T-cell (primary cell): ENCODE measurements around the gene CHST14. TPM values are rescaled to one million over a fixed set of nuclear protein-coding genes. Genes with fewer than 3 reads are reported as not detected.

ENCODE experiments used
- ATAC-seq, 4 experiments: fragments of 200-7000 bp in 3 of 4; fragments of 150-1000 bp in 1 of 4; cut with Tn5 transposase; replicated peaks in 1 of 4; 1 replicate in 3 of 4; 2 replicates in 1 of 4; pipeline ENCODE4 v1.10.0; 2021; ENCODE audit warnings: moderate library complexity in 3 of 4, mild to moderate bottlenecking in 2 of 4, moderate number of reproducible peaks in 1 of 4
- CTCF ChIA-PET, 2 donors: fragments of 300-600 bp; sonication (Branson Sonifier 250); formaldehyde crosslinking; loops; one replicate each; lab custom pipeline; 2022; ENCODE audit warnings: antibody characterized with exemption in 2 of 2; lab: Charles Lee
- POLR2A ChIA-PET, 2 donors: fragments of 300-600 bp; sonication (Branson Sonifier 250); formaldehyde crosslinking; loops; one replicate each; lab custom pipeline; 2022; ENCODE audit warnings: antibody characterized with exemption in 2 of 2; lab: Charles Lee
- DNase-seq, 35 experiments: peaks; one replicate each; pipeline versions ENCODE4 v3.0.0 to v3.0.0-alpha.2; 2013 to 2023
- H3K27ac ChIP-seq: one replicate; pipeline ENCODE4 v1.5.1; 2013; ENCODE audit warnings: low read length
- H3K27me3 ChIP-seq, 2 experiments: replicated peaks in 1 of 2; 1 replicate in 1 of 2; 2 replicates in 1 of 2; pipeline versions ENCODE4 v1.6.1 to v1.7.0; 2013; ENCODE audit warnings: low read length in 1 of 2, mixed read lengths in 1 of 2; ENCODE audit not compliant: control insufficient read depth in 2 of 2, insufficient read depth in 2 of 2; ENCODE audit errors: extremely low read depth in 1 of 2
- H3K36me3 ChIP-seq, 2 donors: 1 replicate in 1 of 2; 2 replicates in 1 of 2; pipeline versions ENCODE4 v1.6.1 to v1.7.0; 2013; ENCODE audit warnings: low read length in 1 of 2; ENCODE audit not compliant: control insufficient read depth in 2 of 2, insufficient read depth in 1 of 2; ENCODE audit errors: extremely low read depth in 1 of 2
- H3K4me1 ChIP-seq, 2 experiments: 1 replicate in 1 of 2; 2 replicates in 1 of 2; pipeline versions ENCODE4 v1.6.1 to v1.7.0; 2013; ENCODE audit warnings: low read length in 2 of 2, mixed read lengths in 1 of 2; ENCODE audit not compliant: insufficient read depth in 2 of 2, control insufficient read depth in 1 of 2; ENCODE audit errors: extremely low read depth in 1 of 2
- H3K4me3 ChIP-seq, 2 donors: 1 replicate in 1 of 2; 2 replicates in 1 of 2; pipeline versions ENCODE4 v1.5.1 to v1.7.0; 2013; ENCODE audit warnings: mild to moderate bottlenecking in 2 of 2, low read length in 1 of 2, moderate library complexity in 1 of 2; ENCODE audit not compliant: control insufficient read depth in 1 of 2; ENCODE audit errors: extremely low read depth in 1 of 2
- H3K9me3 ChIP-seq: 2 replicates; pipeline ENCODE4 v1.7.0; 2013
- H3K27ac Mint-ChIP-seq, 2 donors: one replicate each; pipeline ENCODE4 v1.8.0; 2020 to 2021; ENCODE audit warnings: mild to moderate bottlenecking in 2 of 2, mixed read lengths in 2 of 2
- H3K27me3 Mint-ChIP-seq, 2 donors: one replicate each; pipeline ENCODE4 v1.8.0; 2021 to 2022; ENCODE audit warnings: mixed read lengths in 2 of 2
- H3K36me3 Mint-ChIP-seq: one replicate; pipeline ENCODE4 v1.8.0; 2021; ENCODE audit warnings: mixed read lengths
- H3K4me1 Mint-ChIP-seq, 3 donors: one replicate each; pipeline ENCODE4 v1.8.0; 2020 to 2022; ENCODE audit warnings: mixed read lengths in 3 of 3, mild to moderate bottlenecking in 1 of 3
- H3K4me3 Mint-ChIP-seq, 3 donors: one replicate each; pipeline ENCODE4 v1.8.0; 2020 to 2022; ENCODE audit warnings: mild to moderate bottlenecking in 3 of 3, mixed read lengths in 3 of 3, moderate library complexity in 3 of 3
- H3K9me3 Mint-ChIP-seq, 3 donors: one replicate each; pipeline ENCODE4 v1.8.0; 2020 to 2022; ENCODE audit warnings: mixed read lengths in 3 of 3
- WGBS: methylation state at CpG from one replicate; pipeline ENCODE4 v1.1.5; 2013; ENCODE audit warnings: missing lambda C conversion rate; ENCODE audit not compliant: insufficient coverage; 5-methylcytosine and 5-hydroxymethylcytosine counted together
- total RNA-seq, 35 experiments: library from RNA in 6 of 35; stranded (reverse) in 6 of 35; fragments of 120-200 nt in 1 of 35; gene quantifications; one replicate each; pipeline versions ENCODE4 v1.2.1 to v1.2.4 and lab custom pipeline; 2013 to 2026

Gene CHST14
- total RNA-seq, 5 donors from 2014 or later (not counting 1 experiment from before 2014, with no cell fraction given), result 5.8 to 13.3 (median 9.9) TPM

DNA sequence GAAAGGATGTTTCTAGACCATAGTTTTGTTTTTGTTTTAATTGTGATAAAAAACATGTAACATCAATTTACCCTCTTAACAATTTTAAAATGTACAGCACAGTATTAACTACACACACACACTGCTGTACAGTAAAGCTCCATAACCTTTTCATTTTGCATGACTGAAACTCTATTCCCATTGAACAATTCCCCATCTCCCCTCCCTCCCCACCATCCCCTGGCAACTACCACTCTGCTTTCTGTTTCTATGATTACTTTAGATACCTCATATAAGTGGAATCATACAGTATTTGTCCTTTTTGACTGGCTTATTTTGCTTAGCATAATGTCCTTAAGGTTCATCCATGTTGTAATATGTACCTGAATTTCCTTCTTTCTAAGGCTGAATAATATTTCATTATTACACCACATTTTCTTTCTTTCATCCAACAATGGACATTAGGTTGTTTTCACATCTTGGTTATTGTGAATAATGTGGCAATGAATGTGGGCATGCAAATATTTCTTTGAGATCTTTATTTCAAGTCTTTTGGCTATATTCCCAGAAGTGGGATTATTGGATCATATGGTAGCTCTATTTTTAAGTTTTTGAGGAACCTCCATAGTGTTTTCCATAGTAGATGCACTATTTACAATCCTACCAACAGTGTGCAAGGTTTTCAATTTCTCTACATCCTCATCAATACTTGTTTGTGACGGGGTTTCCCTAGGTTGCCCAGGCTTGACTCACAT is 10.7 kb downstream of the CHST14 start:
- Histone ChIP-seq H3K27ac (no peak overlapping the region), H3K27me3 (peaks cover 0 to 11% of the 10 kb centered on the region in 2 experiments), H3K4me3 (no peak overlapping the region), H3K4me1 (no peaks in the 10 kb centered on the region), H3K36me3 (no peaks in the 10 kb centered on the region), H3K9me3 (no peaks in the 10 kb centered on the region)
- peaks cover 3 to 6% of the 10 kb centered on the region in 2 donors for H3K27me3 Mint-ChIP-seq
- H3K4me1 Mint-ChIP-seq, result no peaks in the 10 kb centered on the region
- no peak overlapping the region for H3K4me3 Mint-ChIP-seq
- ChIA-PET POLR2A (no interaction called here), CTCF (no interaction called here)
- H3K36me3 Mint-ChIP-seq, result no peaks in the 10 kb centered on the region
- ATAC-seq, result no peak
- no peaks in the 10 kb centered on the region for H3K9me3 Mint-ChIP-seq
- WGBS, result no CpG with 5 or more reads among the region's 1 CpG
- H3K27ac Mint-ChIP-seq, result no peak overlapping the region
- DNase-seq, result no peak

DNA sequence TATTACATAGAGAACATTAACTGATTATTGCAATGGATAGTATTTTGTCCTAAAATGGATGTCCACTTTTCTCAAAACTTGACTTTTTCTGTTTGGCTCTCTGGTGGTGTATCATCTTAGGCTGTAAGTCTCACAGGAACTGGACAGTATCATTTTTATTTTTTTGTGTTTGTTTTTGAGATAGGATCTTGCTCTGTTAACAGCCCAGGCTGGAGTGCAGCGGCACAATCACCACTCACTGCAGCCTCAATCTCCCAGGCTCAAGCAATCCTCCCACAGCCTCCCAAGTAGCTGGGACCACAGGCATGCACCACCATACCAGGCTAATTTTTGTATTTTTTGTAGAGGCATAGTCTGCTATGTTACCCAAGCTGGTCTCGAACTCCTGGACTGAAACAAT is 13.1 kb downstream of the CHST14 start:
- no peaks in the 10 kb centered on the region for H3K4me1 Mint-ChIP-seq
- no peaks in the 10 kb centered on the region for H3K9me3 Mint-ChIP-seq
- H3K36me3 ChIP-seq, result no peaks in the 10 kb centered on the region
- CTCF ChIA-PET, result no interaction called here
- no peak overlapping the region for H3K27ac ChIP-seq
- H3K9me3 ChIP-seq, result no peaks in the 10 kb centered on the region
- H3K4me1 ChIP-seq, result no peaks in the 10 kb centered on the region
- peaks cover 3 to 6% of the 10 kb centered on the region in 2 donors for H3K27me3 Mint-ChIP-seq
- no peaks in the 10 kb centered on the region for H3K36me3 Mint-ChIP-seq
- H3K4me3 Mint-ChIP-seq, result no peak overlapping the region
- POLR2A ChIA-PET, result interaction anchor here (0.7 kb wide), 2 partner anchors 24 to 38 kb away, joined by 4 to 6 read pairs; no protein-coding TSS in a partner anchor
- H3K27ac Mint-ChIP-seq, result no peak overlapping the region
- no peak overlapping the region for H3K4me3 ChIP-seq
- ATAC-seq (no peak), DNase-seq (no peak)
- H3K27me3 ChIP-seq, result peaks cover 0 to 26% of the 10 kb centered on the region in 2 experiments
- no CpG with 5 or more reads among the region's 2 CpGs for WGBS

DNA sequence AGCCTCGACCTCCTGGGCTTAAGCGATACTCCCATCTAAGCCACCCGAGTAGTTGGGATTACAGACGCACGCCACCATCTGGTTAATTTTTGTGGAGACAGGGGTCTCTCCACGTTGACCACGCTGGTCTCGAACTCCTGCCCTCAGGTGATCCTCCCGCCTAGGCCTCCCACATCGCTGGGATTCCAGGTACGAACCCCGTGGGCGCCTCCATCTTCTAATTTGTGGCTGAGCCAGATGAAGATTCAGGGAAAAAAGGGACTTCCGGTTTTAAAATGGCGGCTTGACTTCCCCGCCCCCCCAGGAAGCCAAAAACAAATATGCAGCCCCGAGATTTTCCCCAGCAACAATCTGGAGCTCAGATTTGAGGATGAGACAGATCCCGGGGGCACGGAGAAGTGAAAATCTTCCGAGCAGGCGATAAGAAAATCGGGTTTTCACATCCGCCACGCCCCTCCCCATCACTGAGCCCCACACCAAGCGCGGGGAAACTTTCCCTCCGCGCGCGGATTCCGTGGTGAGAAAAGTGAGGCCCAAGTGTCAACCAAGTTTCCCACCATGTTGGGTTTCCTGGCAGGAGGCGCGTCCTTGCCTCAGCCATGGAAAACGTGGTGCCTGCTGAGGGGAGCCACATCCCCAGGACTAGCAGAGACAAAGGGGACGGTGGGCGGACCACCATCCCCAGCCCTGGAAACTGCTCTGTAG is 15.4 kb downstream of the CHST14 start:
- H3K4me1 Mint-ChIP-seq, result no peaks in the 10 kb centered on the region
- no peak for ATAC-seq
- peak overlapping the region in 1 of 2 donors; percentile 52 for H3K27ac Mint-ChIP-seq
- peaks cover 0 to 31% of the 10 kb centered on the region in 2 experiments for H3K27me3 ChIP-seq
- no peaks in the 10 kb centered on the region for H3K9me3 ChIP-seq
- H3K4me1 ChIP-seq, result no peaks in the 10 kb centered on the region
- WGBS, result 84% methylated on average over 32 of the region's 36 CpGs
- H3K9me3 Mint-ChIP-seq, result no peaks in the 10 kb centered on the region
- H3K4me3 ChIP-seq, result no peak overlapping the region
- peak overlapping the region in 2 of 3 donors; percentile 49 to 65 for H3K4me3 Mint-ChIP-seq
- no peak overlapping the region for H3K27ac ChIP-seq
- peak in 1 of 35 experiments; percentile 20 for DNase-seq
- POLR2A ChIA-PET, result no interaction called here
- CTCF ChIA-PET, result interaction anchor here in 1 of 2 donors (0.6 kb wide), 1 partner anchor 1091 kb away, joined by 3 read pairs; no protein-coding TSS in a partner anchor
- H3K36me3 ChIP-seq, result no peaks in the 10 kb centered on the region
- H3K27me3 Mint-ChIP-seq, result peaks cover 0 to 6% of the 10 kb centered on the region in 2 donors
- H3K36me3 Mint-ChIP-seq, result no peaks in the 10 kb centered on the region

DNA sequence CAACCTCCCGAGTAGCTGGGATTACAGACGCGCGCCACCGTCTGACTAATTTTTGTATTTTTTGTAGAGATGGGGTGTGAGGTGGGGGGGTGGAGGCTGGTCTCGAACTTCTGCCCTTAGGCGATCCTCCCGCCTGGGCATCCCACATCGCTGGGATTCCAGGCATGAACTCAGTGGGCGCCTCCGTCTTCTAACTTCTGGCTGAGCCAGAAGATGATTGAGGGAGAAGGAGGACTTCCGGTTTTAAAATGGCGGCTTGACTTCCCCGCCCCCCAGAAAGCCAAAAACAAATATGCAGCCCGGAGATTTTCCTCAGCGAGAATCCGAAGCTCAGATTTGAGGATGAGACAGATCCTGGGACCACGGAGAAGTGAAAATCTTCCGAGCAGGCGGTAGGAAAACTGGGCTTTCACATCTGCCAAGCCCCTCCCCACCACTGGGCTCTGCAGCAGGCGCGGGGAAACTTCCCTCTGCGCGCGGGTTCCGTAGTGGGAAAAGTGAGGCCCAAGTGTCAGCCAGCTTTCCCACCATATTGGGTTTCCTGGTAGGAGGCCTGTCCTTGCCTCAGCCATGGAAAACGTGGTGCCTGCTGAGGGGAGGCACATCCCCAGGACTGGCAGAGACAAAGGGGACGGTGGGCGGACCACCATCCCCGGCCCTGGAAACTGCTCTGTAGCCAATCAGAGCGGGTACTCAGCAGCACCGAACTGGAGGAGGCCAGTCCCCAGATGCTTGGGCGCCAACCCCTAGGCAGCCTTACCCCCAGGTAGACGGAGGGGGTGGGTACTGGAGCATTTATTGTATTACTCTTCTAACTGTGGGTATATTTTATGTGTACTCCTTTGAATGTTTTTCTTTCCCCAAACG is 17.3 kb downstream of the CHST14 start:
- Mint-ChIP-seq H3K27me3 (peaks cover 0 to 6% of the 10 kb centered on the region in 2 donors), H3K27ac (no peak overlapping the region), H3K9me3 (no peaks in the 10 kb centered on the region), H3K36me3 (no peaks in the 10 kb centered on the region), H3K4me3 (no peak overlapping the region), H3K4me1 (peaks cover 1 to 4% (median 3%) of the 10 kb centered on the region in 3 donors)
- Histone ChIP-seq H3K27me3 (peaks cover 0 to 31% of the 10 kb centered on the region in 2 experiments), H3K4me1 (peaks cover 0 to under 1% of the 10 kb centered on the region in 2 experiments), H3K27ac (no peak overlapping the region), H3K9me3 (no peaks in the 10 kb centered on the region), H3K36me3 (no peaks in the 10 kb centered on the region), H3K4me3 (no peak overlapping the region)
- ChIA-PET POLR2A (no interaction called here), CTCF (interaction anchor here in 1 of 2 donors (0.7 kb wide), 1 partner anchor 18 kb away, joined by 5 read pairs; no protein-coding TSS in a partner anchor)
- no peak for ATAC-seq
- no peak for DNase-seq
- 92% methylated on average over 21 of the region's 35 CpGs for WGBS

DNA sequence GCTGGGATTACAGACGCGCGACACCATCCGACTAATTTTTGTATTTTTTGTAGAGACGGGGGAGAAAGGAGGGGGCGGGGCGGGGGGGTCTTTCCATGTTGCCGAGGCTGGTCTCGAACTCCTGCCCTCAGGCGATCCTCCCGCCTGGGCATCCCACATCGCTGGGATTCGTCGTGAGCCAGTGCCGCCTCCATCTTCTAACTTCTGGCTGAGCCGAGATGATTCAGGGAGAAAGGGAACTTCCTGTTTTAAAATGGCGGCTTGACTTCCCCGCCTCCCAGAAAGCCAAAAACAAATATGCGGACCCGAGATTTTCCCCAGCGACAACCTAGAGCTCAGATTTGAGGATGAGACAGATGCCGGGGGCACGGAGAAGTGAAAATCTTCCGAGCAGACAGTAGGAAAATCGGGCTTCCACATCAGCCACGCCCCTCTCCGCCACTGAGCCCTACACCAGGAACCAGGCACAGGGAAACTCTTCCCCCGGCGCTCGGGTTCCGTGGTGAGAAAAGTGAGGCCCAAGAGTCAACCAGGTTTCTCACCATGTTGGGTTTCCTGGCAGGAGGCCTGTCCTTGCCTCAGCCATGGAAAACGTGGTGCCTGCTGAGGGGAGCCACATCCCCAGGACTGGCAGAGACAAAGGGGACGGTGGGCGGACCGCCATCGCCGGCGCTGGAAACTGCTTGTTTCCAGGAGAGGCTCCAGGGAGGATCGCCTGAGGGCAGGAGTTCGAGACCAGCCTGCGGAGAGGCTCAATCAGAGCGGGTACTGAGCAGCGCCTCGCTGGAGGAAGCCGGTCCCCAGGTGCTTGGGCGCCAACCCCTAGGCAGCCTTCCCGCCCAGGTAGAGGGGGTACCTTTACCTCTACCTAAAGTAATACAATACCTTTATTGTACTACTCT is 18.7 kb downstream of the CHST14 start:
- CTCF ChIA-PET, result no interaction called here
- Histone ChIP-seq H3K4me3 (no peak overlapping the region), H3K27me3 (peaks cover 0 to 29% of the 10 kb centered on the region in 2 experiments), H3K9me3 (no peaks in the 10 kb centered on the region), H3K27ac (no peak overlapping the region), H3K36me3 (no peaks in the 10 kb centered on the region), H3K4me1 (peaks cover 0 to 7% of the 10 kb centered on the region in 2 experiments)
- Mint-ChIP-seq H3K27me3 (peaks cover 0 to 6% of the 10 kb centered on the region in 2 donors), H3K9me3 (no peaks in the 10 kb centered on the region), H3K27ac (no peak overlapping the region), H3K36me3 (no peaks in the 10 kb centered on the region), H3K4me3 (no peak overlapping the region), H3K4me1 (peaks cover 16 to 17% (median 16%) of the 10 kb centered on the region in 3 donors)
- no peak for ATAC-seq
- POLR2A ChIA-PET, result no interaction called here
- 91% methylated on average over 31 of the region's 47 CpGs for WGBS
- no peak for DNase-seq
